ENCODE measurements around the gene NHS.

Gene NHS

DNA sequence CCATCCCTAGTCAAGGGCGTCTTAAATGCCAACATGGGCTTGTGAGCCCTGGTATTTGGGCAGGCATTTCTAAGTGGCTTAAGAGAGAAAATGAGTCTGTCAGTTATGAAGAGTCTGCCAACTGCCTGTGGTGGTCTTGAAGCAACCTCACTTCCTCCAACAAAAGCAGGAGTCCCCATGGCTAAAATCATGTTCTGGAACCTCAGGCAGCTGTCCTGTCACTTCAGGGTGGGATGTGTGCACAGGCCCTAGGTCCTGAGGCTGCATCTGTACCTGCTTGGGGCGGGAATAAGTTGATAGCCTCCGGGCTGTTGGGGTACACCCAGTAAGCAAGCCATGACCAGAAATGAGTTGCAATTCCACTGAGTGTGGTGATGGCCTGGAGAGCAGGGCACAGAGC lies 247.3 kb downstream of the NHS start:
- Histone ChIP-seq H2BK15ac (replicated peaks; ENCODE audit: low read depth) (no peak overlapping the region), H3K79me2 (ENCODE audit: control insufficient read depth, insufficient read depth, low read length) (no peaks in the 10 kb centered on the region), H3K18ac (ENCODE audit: low read length) (no peak overlapping the region), H3K4me3 (ENCODE audit: low read length) (no peak overlapping the region), H2BK120ac (ENCODE audit: low read depth, low read length) (no peak overlapping the region), H4K5ac (ENCODE audit: low read length) (no peak overlapping the region), H4K8ac (ENCODE audit: low read depth, low read length) (no peak overlapping the region), H3K4me2 (ENCODE audit: low read length) (no peak overlapping the region), H3K56ac (ENCODE audit: low read length) (no peak overlapping the region), H3K23ac (ENCODE audit: low read length) (no peak overlapping the region), H3K4ac (ENCODE audit: low read depth, low read length) (no peak overlapping the region), H3K4me1 (ENCODE audit: control insufficient read depth, low read depth, low read length) (no peaks in the 10 kb centered on the region), H3K79me1 (ENCODE audit: low read length) (no peaks in the 10 kb centered on the region), H3K27ac (ENCODE audit: low read depth, low read length) (no peak overlapping the region), H2AK5ac (ENCODE audit: low read length) (no peak overlapping the region), H3K9ac (ENCODE audit: low read length) (no peak overlapping the region), H2BK5ac (ENCODE audit: low read length) (no peak overlapping the region), H3K27me3 (ENCODE audit: insufficient read depth, low read length, poor library complexity) (no peaks in the 10 kb centered on the region), H3K36me3 (ENCODE audit: control insufficient read depth, insufficient read depth, low read length) (no peaks in the 10 kb centered on the region)
- no CpG with 5 or more reads among the region's 3 CpGs for WGBS (ENCODE audit: extremely low coverage, insufficient coverage, low lambda C conversion rate)
- no peak for DNase-seq

DNA sequence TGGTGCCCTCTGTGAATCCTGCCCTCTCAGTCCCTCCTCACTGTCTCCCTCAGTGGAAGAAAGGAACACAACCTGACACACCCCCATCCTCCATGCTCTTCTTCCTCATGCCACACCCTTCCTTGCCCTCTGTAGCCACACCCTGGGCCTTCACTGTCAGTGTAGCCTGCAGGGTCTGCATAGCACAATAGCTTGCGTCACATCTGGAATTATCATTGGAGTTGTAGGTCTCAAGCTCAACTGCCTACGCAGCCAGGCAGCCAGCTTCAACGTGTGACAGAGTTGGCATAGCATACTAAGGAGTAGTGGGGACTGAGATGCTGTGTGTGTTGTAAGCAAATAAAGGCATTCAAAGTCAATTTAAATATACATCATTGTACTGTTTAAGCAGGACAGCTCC lies 248.8 kb downstream of the NHS start:
- H3K79me2 ChIP-seq (ENCODE audit: control insufficient read depth, insufficient read depth, low read length): no peaks in the 10 kb centered on the region
- no peak overlapping the region for H2BK5ac ChIP-seq (ENCODE audit: low read length)
- H3K4me2 ChIP-seq (ENCODE audit: low read length): no peak overlapping the region
- H3K9ac ChIP-seq (ENCODE audit: low read length): no peak overlapping the region
- no peak overlapping the region for H3K27ac ChIP-seq (ENCODE audit: low read depth, low read length)
- no peaks in the 10 kb centered on the region for H3K79me1 ChIP-seq (ENCODE audit: low read length)
- no peak overlapping the region for H4K5ac ChIP-seq (ENCODE audit: low read length)
- no peak overlapping the region for H3K4ac ChIP-seq (ENCODE audit: low read depth, low read length)
- H3K56ac ChIP-seq (ENCODE audit: low read length): no peak overlapping the region
- no peaks in the 10 kb centered on the region for H3K36me3 ChIP-seq (ENCODE audit: control insufficient read depth, insufficient read depth, low read length)
- no peak overlapping the region for H3K18ac ChIP-seq (ENCODE audit: low read length)
- H3K23ac ChIP-seq (ENCODE audit: low read length): no peak overlapping the region
- no peak overlapping the region for H2AK5ac ChIP-seq (ENCODE audit: low read length)
- no CpG with 5 or more reads among the region's 3 CpGs for WGBS (ENCODE audit: extremely low coverage, insufficient coverage, low lambda C conversion rate)
- no peak overlapping the region for H3K4me3 ChIP-seq (ENCODE audit: low read length)
- no peaks in the 10 kb centered on the region for H3K27me3 ChIP-seq (ENCODE audit: insufficient read depth, low read length, poor library complexity)
- H4K8ac ChIP-seq (ENCODE audit: low read depth, low read length): no peak overlapping the region
- H3K4me1 ChIP-seq (ENCODE audit: control insufficient read depth, low read depth, low read length): no peaks in the 10 kb centered on the region
- DNase-seq: no peak
- no peak overlapping the region for H2BK15ac ChIP-seq (replicated peaks; ENCODE audit: low read depth)
- no peak overlapping the region for H2BK120ac ChIP-seq (ENCODE audit: low read depth, low read length)

DNA sequence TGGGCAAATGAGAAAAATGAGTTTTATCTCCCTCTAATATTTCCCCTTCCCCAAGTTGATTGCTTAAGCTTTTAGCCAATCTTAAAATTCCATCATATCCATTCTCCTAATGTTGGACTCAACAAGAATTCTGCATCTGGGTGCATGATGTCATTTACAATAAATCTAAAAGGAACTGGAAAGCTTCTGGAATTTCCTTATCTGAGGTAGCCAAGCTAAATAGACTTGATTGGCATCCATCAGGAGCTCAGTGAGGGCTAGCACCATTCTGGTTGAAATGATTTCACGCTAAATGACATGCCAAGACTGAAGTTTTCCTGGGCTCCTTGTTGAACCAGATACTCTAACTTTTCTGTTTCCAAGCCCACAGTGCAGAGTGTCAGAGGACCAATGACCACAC lies 252.0 kb downstream of the NHS start:
- H4K5ac ChIP-seq (ENCODE audit: low read length): no peak overlapping the region
- H3K27ac ChIP-seq (ENCODE audit: low read depth, low read length): no peak overlapping the region
- no peaks in the 10 kb centered on the region for H3K4me1 ChIP-seq (ENCODE audit: control insufficient read depth, low read depth, low read length)
- no peak overlapping the region for H4K8ac ChIP-seq (ENCODE audit: low read depth, low read length)
- H3K56ac ChIP-seq (ENCODE audit: low read length): no peak overlapping the region
- H3K4me2 ChIP-seq (ENCODE audit: low read length): no peak overlapping the region
- no peak overlapping the region for H3K18ac ChIP-seq (ENCODE audit: low read length)
- no peak overlapping the region for H3K4me3 ChIP-seq (ENCODE audit: low read length)
- H3K27me3 ChIP-seq (ENCODE audit: insufficient read depth, low read length, poor library complexity): no peaks in the 10 kb centered on the region
- no peak overlapping the region for H2BK5ac ChIP-seq (ENCODE audit: low read length)
- no peak overlapping the region for H3K4ac ChIP-seq (ENCODE audit: low read depth, low read length)
- H3K23ac ChIP-seq (ENCODE audit: low read length): no peak overlapping the region
- H3K36me3 ChIP-seq (ENCODE audit: control insufficient read depth, insufficient read depth, low read length): no peaks in the 10 kb centered on the region
- H2BK15ac ChIP-seq (replicated peaks; ENCODE audit: low read depth): no peak overlapping the region
- H3K9ac ChIP-seq (ENCODE audit: low read length): no peak overlapping the region
- no peaks in the 10 kb centered on the region for H3K79me1 ChIP-seq (ENCODE audit: low read length)
- no peaks in the 10 kb centered on the region for H3K79me2 ChIP-seq (ENCODE audit: control insufficient read depth, insufficient read depth, low read length)
- no peak overlapping the region for H2AK5ac ChIP-seq (ENCODE audit: low read length)
- no peak overlapping the region for H2BK120ac ChIP-seq (ENCODE audit: low read depth, low read length)
- DNase-seq: no peak
- no CpG with 5 or more reads among the region's 1 CpG for WGBS (ENCODE audit: extremely low coverage, insufficient coverage, low lambda C conversion rate)

DNA sequence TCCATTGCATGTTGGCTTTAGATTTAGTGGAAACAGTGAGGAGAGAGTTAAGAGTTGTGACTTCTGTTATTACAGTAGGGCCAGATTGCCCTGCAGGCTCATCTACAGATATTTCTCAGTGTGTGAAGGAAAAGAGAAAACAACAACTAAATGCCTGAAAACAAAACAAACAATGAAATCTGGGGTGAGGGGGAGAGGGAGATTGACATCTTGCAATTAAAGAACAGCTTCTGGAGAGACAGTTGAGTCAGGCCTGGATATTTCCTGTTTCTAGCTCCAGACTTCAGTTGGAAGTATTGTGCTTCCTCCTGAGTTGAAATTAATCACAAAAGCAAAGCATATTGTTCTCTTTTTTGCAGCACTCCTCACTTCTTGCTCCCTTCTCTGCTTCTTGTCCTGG lies 254.0 kb downstream of the NHS start:
- Histone ChIP-seq H3K4me2 (ENCODE audit: low read length) (no peak overlapping the region), H3K23ac (ENCODE audit: low read length) (no peak overlapping the region), H3K56ac (ENCODE audit: low read length) (no peak overlapping the region), H3K27ac (ENCODE audit: low read depth, low read length) (no peak overlapping the region), H4K8ac (ENCODE audit: low read depth, low read length) (no peak overlapping the region), H3K79me1 (ENCODE audit: low read length) (no peaks in the 10 kb centered on the region), H3K4me3 (ENCODE audit: low read length) (no peak overlapping the region), H2BK15ac (replicated peaks; ENCODE audit: low read depth) (no peak overlapping the region), H3K79me2 (ENCODE audit: control insufficient read depth, insufficient read depth, low read length) (no peaks in the 10 kb centered on the region), H3K27me3 (ENCODE audit: insufficient read depth, low read length, poor library complexity) (no peaks in the 10 kb centered on the region), H4K5ac (ENCODE audit: low read length) (no peak overlapping the region), H3K4ac (ENCODE audit: low read depth, low read length) (no peak overlapping the region), H3K4me1 (ENCODE audit: control insufficient read depth, low read depth, low read length) (no peaks in the 10 kb centered on the region), H3K36me3 (ENCODE audit: control insufficient read depth, insufficient read depth, low read length) (no peaks in the 10 kb centered on the region), H2BK120ac (ENCODE audit: low read depth, low read length) (no peak overlapping the region), H3K9ac (ENCODE audit: low read length) (no peak overlapping the region), H2BK5ac (ENCODE audit: low read length) (no peak overlapping the region), H3K18ac (ENCODE audit: low read length) (no peak overlapping the region), H2AK5ac (ENCODE audit: low read length) (no peak overlapping the region)
- no peak for DNase-seq

DNA sequence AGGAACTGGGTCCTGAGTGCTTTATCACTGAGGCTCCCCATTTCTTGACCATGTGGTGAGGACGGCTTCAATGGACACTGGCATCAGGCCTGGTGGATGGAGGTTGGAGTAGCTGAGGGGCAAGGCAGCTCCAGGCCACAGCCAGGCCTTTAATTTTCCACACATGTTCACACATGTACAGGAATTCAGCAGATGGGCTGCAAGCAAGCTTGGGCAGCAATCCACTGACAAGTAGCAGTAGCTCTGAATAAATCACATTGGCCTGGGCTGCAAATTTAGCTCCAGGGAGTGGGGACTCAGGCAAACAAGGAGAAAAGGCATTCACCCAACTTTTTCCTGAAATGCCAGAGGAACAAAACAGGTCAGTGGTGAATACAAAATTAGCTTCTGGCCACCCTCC lies 254.5 kb downstream of the NHS start:
- no CpG with 5 or more reads among the region's 1 CpG for WGBS (ENCODE audit: extremely low coverage, insufficient coverage, low lambda C conversion rate)

DNA sequence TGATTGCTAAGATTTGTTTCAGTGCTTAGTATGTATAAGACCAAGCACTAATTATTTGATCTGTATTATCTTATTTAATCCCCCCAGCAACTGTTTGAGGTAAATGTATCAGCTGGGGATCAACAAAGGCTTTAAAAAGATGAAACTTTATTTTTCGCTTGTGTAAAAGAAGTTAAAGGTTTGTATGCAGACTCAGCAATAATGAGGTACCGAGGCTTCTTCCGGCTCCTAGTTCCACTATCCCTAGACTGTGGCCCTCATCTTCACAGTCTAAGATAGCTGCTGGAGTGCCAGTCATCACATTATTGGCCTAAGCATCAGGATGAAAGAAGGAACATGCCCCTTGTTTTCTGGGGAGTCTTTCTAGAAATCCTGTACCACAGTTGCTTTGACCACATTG lies 256.6 kb downstream of the NHS start:
- no peak overlapping the region for H3K56ac ChIP-seq (ENCODE audit: low read length)
- H3K18ac ChIP-seq (ENCODE audit: low read length): no peak overlapping the region

More for the DNA sequence above, 254.5 kb downstream of the NHS start:
- no peaks in the 10 kb centered on the region for H3K36me3 ChIP-seq (ENCODE audit: control insufficient read depth, insufficient read depth, low read length)
- no peak overlapping the region for H3K4me2 ChIP-seq (ENCODE audit: low read length)
- no peak overlapping the region for H3K4me3 ChIP-seq (ENCODE audit: low read length)
- no peaks in the 10 kb centered on the region for H3K79me2 ChIP-seq (ENCODE audit: control insufficient read depth, insufficient read depth, low read length)
- no peak overlapping the region for H4K5ac ChIP-seq (ENCODE audit: low read length)
- H3K23ac ChIP-seq (ENCODE audit: low read length): no peak overlapping the region
- no peak overlapping the region for H2AK5ac ChIP-seq (ENCODE audit: low read length)
- no peaks in the 10 kb centered on the region for H3K4me1 ChIP-seq (ENCODE audit: control insufficient read depth, low read depth, low read length)
- no peak for DNase-seq
- no peak overlapping the region for H3K56ac ChIP-seq (ENCODE audit: low read length)
- H2BK120ac ChIP-seq (ENCODE audit: low read depth, low read length): no peak overlapping the region
- no peaks in the 10 kb centered on the region for H3K27me3 ChIP-seq (ENCODE audit: insufficient read depth, low read length, poor library complexity)
- H4K8ac ChIP-seq (ENCODE audit: low read depth, low read length): no peak overlapping the region
- H3K79me1 ChIP-seq (ENCODE audit: low read length): no peaks in the 10 kb centered on the region
- H3K4ac ChIP-seq (ENCODE audit: low read depth, low read length): no peak overlapping the region
- no peak overlapping the region for H3K27ac ChIP-seq (ENCODE audit: low read depth, low read length)
- H2BK15ac ChIP-seq (replicated peaks; ENCODE audit: low read depth): no peak overlapping the region
- H2BK5ac ChIP-seq (ENCODE audit: low read length): no peak overlapping the region
- H3K9ac ChIP-seq (ENCODE audit: low read length): no peak overlapping the region
- no peak overlapping the region for H3K18ac ChIP-seq (ENCODE audit: low read length)

More for the DNA sequence above, 256.6 kb downstream of the NHS start:
- H3K27ac ChIP-seq (ENCODE audit: low read depth, low read length): no peak overlapping the region
- no peak overlapping the region for H3K9ac ChIP-seq (ENCODE audit: low read length)
- no peaks in the 10 kb centered on the region for H3K79me2 ChIP-seq (ENCODE audit: control insufficient read depth, insufficient read depth, low read length)
- H3K4ac ChIP-seq (ENCODE audit: low read depth, low read length): no peak overlapping the region
- H3K79me1 ChIP-seq (ENCODE audit: low read length): no peaks in the 10 kb centered on the region
- no peak overlapping the region for H2BK5ac ChIP-seq (ENCODE audit: low read length)
- no peak overlapping the region for H3K4me2 ChIP-seq (ENCODE audit: low read length)
- no peak overlapping the region for H3K23ac ChIP-seq (ENCODE audit: low read length)
- H3K4me3 ChIP-seq (ENCODE audit: low read length): no peak overlapping the region
- WGBS (ENCODE audit: extremely low coverage, insufficient coverage, low lambda C conversion rate): no CpG with 5 or more reads among the region's 3 CpGs
- no peaks in the 10 kb centered on the region for H3K27me3 ChIP-seq (ENCODE audit: insufficient read depth, low read length, poor library complexity)
- no peak overlapping the region for H2BK15ac ChIP-seq (replicated peaks; ENCODE audit: low read depth)
- H3K4me1 ChIP-seq (ENCODE audit: control insufficient read depth, low read depth, low read length): no peaks in the 10 kb centered on the region
- no peaks in the 10 kb centered on the region for H3K36me3 ChIP-seq (ENCODE audit: control insufficient read depth, insufficient read depth, low read length)
- no peak overlapping the region for H4K5ac ChIP-seq (ENCODE audit: low read length)
- H4K8ac ChIP-seq (ENCODE audit: low read depth, low read length): no peak overlapping the region
- no peak for DNase-seq
- no peak overlapping the region for H2AK5ac ChIP-seq (ENCODE audit: low read length)
- no peak overlapping the region for H2BK120ac ChIP-seq (ENCODE audit: low read depth, low read length)
